GM06990 (cell line): Measurements from ENCODE around the gene USPL1.
A peak's percentile ranks its signal among the peaks of the same experiment; 100 is the strongest.

Experiments used
- DNase-seq: peaks from one replicate; pipeline ENCODE4 v3.0.0-alpha.2; 2011; ENCODE audit not compliant: insufficient read length; ENCODE audit errors: extremely low read depth
- H3K27me3 ChIP-seq: replicated peaks from 2 replicates; pipeline ENCODE4 v1.6.0; 2011; ENCODE audit warnings: low read length; ENCODE audit not compliant: control insufficient read depth, insufficient read depth
- H3K36me3 ChIP-seq: 2 replicates; pipeline ENCODE4 v1.5.1; 2011; ENCODE audit warnings: low read length; ENCODE audit not compliant: control insufficient read depth, insufficient read depth
- H3K4me3 ChIP-seq: replicated peaks from 2 replicates; pipeline ENCODE4 v1.5.1; 2011; ENCODE audit warnings: low read depth, mild to moderate bottlenecking, control low read depth, low read length
- CTCF ChIP-seq: IDR thresholded peaks from 2 replicates; pipeline ENCODE4 v1.5.1; 2011; ENCODE audit warnings: low read length, control low read depth, mild to moderate bottlenecking, inconsistent platforms; ENCODE audit not compliant: insufficient read depth, poor library complexity, severe bottlenecking

Gene USPL1

GRCh38 chr13:30617315-30618185, at the start of gene USPL1:
Gene USPL1 (plus strand): TSS chr13:30617920. CDS start chr13:30621141, 3,221 bp downstream.
- Histone ChIP-seq H3K27me3 (no peaks in the 10 kb centered on the region), H3K4me3 (peak within 1 kb of the TSS; percentile 98), H3K36me3 (no peaks in the 10 kb centered on the region; the same call in 1 of the 2 replicates)
- peak; percentile 5 for TF ChIP-seq CTCF
- DNase-seq = peak; percentile 100

GRCh38 chr13:30569901-30570576, 47.7 kb upstream of the USPL1 start:
- no peaks in the 10 kb centered on the region for H3K36me3 ChIP-seq
- no peaks in the 10 kb centered on the region for H3K27me3 ChIP-seq
- no peak for TF ChIP-seq CTCF
- no peak for DNase-seq
- no peak overlapping the region for H3K4me3 ChIP-seq

- Histone ChIP-seq H3K36me3 (no peaks in the 10 kb centered on the region), H3K4me3 (no peak overlapping the region), H3K27me3 (no peaks in the 10 kb centered on the region)
- TF ChIP-seq CTCF = no peak
- no peak for DNase-seq
Measured at GRCh38 chr13:30570691-30571090, 47.0 kb upstream of the USPL1 start.

GRCh38 chr13:30572859-30573275, 44.9 kb upstream of the USPL1 start:
- no peak for DNase-seq

GRCh38 chr13:30576528-30576927, 41.2 kb upstream of the USPL1 start:
- no peaks in the 10 kb centered on the region for H3K36me3 ChIP-seq
- no peak overlapping the region for H3K4me3 ChIP-seq
- no peak for DNase-seq
- H3K27me3 ChIP-seq = no peaks in the 10 kb centered on the region
- no peak for TF ChIP-seq CTCF

More at GRCh38 chr13:30572859-30573275, 44.9 kb upstream of the USPL1 start:
- TF ChIP-seq CTCF = peak; percentile 34
- Histone ChIP-seq H3K27me3 (no peaks in the 10 kb centered on the region), H3K4me3 (peak overlapping the region; percentile 9; the same call in 1 of the 2 replicates), H3K36me3 (no peaks in the 10 kb centered on the region)
